Glomerular visceral epithelial cell (primary cell): Measurements from ENCODE around the gene MARCO.

ENCODE experiments used
- DNase-seq: peaks from one replicate; pipeline ENCODE4 v3.0.0-alpha.2; 2016; ENCODE audit errors: extremely low spot score

MARCO gene

GRCh38 chr2:118942031-118942430, at the start of gene MARCO:
Gene MARCO, plus strand, starts transcription at chr2:118942194. Its CDS starts 107 bp downstream, at chr2:118942301.
- no peak for DNase-seq

GRCh38 chr2:118893100-118893499, 48.9 kb upstream of the MARCO start:
- DNase-seq, result no peak

- DNase-seq, result no peak
These were observed 39.5 kb upstream of the MARCO start for GRCh38 chr2:118902266-118903028.

GRCh38 chr2:118903029-118903351, 39.0 kb upstream of the MARCO start:
- no peak for DNase-seq

- DNase-seq, result no peak
These were observed 38.2 kb upstream of the MARCO start for GRCh38 chr2:118903551-118904479.

- DNase-seq, result no peak
These were observed 36.8 kb upstream of the MARCO start for GRCh38 chr2:118905206-118905605.

GRCh38 chr2:118906186-118906585, 35.8 kb upstream of the MARCO start:
- DNase-seq, result no peak

- no peak for DNase-seq
These were observed 34.2 kb upstream of the MARCO start for GRCh38 chr2:118907759-118908158.

- DNase-seq, result no peak
These were observed 32.8 kb upstream of the MARCO start for GRCh38 chr2:118909191-118909590.

- DNase-seq, result no peak
These were observed 30.7 kb upstream of the MARCO start for GRCh38 chr2:118911166-118911856.

GRCh38 chr2:118911936-118912335, 30.1 kb upstream of the MARCO start:
- DNase-seq, result no peak

- no peak for DNase-seq
These were observed 28.7 kb upstream of the MARCO start for GRCh38 chr2:118913131-118913802.

GRCh38 chr2:118913803-118914645, 28.0 kb upstream of the MARCO start:
- DNase-seq, result no peak

- DNase-seq, result no peak
These were observed 27.1 kb upstream of the MARCO start for GRCh38 chr2:118914721-118915453.

- no peak for DNase-seq
These were observed 24.0 kb upstream of the MARCO start for GRCh38 chr2:118918017-118918416.

GRCh38 chr2:118921646-118922045, 20.3 kb upstream of the MARCO start:
- no peak for DNase-seq

- no peak for DNase-seq
These were observed 19.7 kb upstream of the MARCO start for GRCh38 chr2:118922254-118922653.

GRCh38 chr2:118923371-118923770, 18.6 kb upstream of the MARCO start:
- no peak for DNase-seq

GRCh38 chr2:118925476-118925875, 16.5 kb upstream of the MARCO start:
- no peak for DNase-seq

- DNase-seq, result no peak
These were observed 16.0 kb upstream of the MARCO start for GRCh38 chr2:118925981-118926380.
